ENCODE results near the gene SH2D1B. TPM values are rescaled to one million over a fixed set of nuclear protein-coding genes. Genes with fewer than 3 reads are reported as not detected.

Gene SH2D1B
- total and polyA plus RNA-seq, 4 donors: 0.17 to 0.84 (median 0.30) TPM

GRCh38 chr1:162366671-162367070 is 45.3 kb downstream of the SH2D1B start:
- TF ChIP-seq REST (IDR thresholded peaks at IDR 0.05): no peak
- no peak for TF ChIP-seq FOXA1 (IDR thresholded peaks at IDR 0.05)
- 93% methylated on average over 9 of the region's 9 CpGs for WGBS
- Histone ChIP-seq H3K27ac (ENCODE audit: low read depth in 1 of 2, low read length in 2 of 2) (no peak overlapping the region), H3K4me1 (ENCODE audit: control insufficient read depth in 4 of 4, insufficient read depth in 4 of 4, low read length in 3 of 4) (peaks cover 17 to 49% (median 28%) of the 10 kb centered on the region in 4 donors), H3K9ac (ENCODE audit: low read depth in 1 of 2, low read length in 2 of 2) (no peak overlapping the region), H3K36me3 (ENCODE audit: control insufficient read depth in 4 of 4, insufficient read depth in 3 of 4, low read depth in 1 of 4, low read length in 3 of 4) (no peaks in the 10 kb centered on the region), H3K9me3 (ENCODE audit: control insufficient read depth in 4 of 4, low read length in 3 of 4) (no peaks in the 10 kb centered on the region), H3K4me3 (ENCODE audit: low read depth in 1 of 3, low read length in 3 of 3) (no peak overlapping the region), H3K27me3 (ENCODE audit: control insufficient read depth in 4 of 4, insufficient read depth in 4 of 4, low read length in 3 of 4) (no peaks in the 10 kb centered on the region)
- DNase-seq (ENCODE audit: low spot score): no peak

- DNase-seq (ENCODE audit: low spot score): no peak
- Histone ChIP-seq H3K27me3 (ENCODE audit: control insufficient read depth in 4 of 4, insufficient read depth in 4 of 4, low read length in 3 of 4) (no peaks in the 10 kb centered on the region), H3K9ac (ENCODE audit: low read depth in 1 of 2, low read length in 2 of 2) (no peak overlapping the region), H3K9me3 (ENCODE audit: control insufficient read depth in 4 of 4, low read length in 3 of 4) (no peaks in the 10 kb centered on the region), H3K27ac (ENCODE audit: low read depth in 1 of 2, low read length in 2 of 2) (peak overlapping the region; percentile 32 to 73), H3K4me1 (ENCODE audit: control insufficient read depth in 4 of 4, insufficient read depth in 4 of 4, low read length in 3 of 4) (peaks cover 14 to 49% (median 26%) of the 10 kb centered on the region in 4 donors), H3K36me3 (ENCODE audit: control insufficient read depth in 4 of 4, insufficient read depth in 3 of 4, low read depth in 1 of 4, low read length in 3 of 4) (no peaks in the 10 kb centered on the region), H3K4me3 (ENCODE audit: low read depth in 1 of 3, low read length in 3 of 3) (no peak overlapping the region)
- TF ChIP-seq YY1 (IDR thresholded peaks at IDR 0.05): peak; percentile 80
- no peak for TF ChIP-seq REST (IDR thresholded peaks at IDR 0.05)
- TF ChIP-seq HNF4A (conservative IDR thresholded peaks at IDR 0.05): peak in 1 of 2 donors; percentile 46
- peak in 1 of 2 donors; percentile 8 for TF ChIP-seq RAD21 (IDR thresholded peaks at IDR 0.05)
- 42% methylated on average over 4 of the region's 4 CpGs for WGBS
Observed at GRCh38 chr1:162366149-162366548, 45.8 kb downstream of the SH2D1B start.

- H3K9ac ChIP-seq (ENCODE audit: low read depth in 1 of 2, low read length in 2 of 2): no peak overlapping the region
- no peaks in the 10 kb centered on the region for H3K36me3 ChIP-seq (ENCODE audit: control insufficient read depth in 4 of 4, insufficient read depth in 3 of 4, low read depth in 1 of 4, low read length in 3 of 4)
- no peaks in the 10 kb centered on the region for H3K9me3 ChIP-seq (ENCODE audit: control insufficient read depth in 4 of 4, low read length in 3 of 4)
- peaks cover 16 to 49% (median 28%) of the 10 kb centered on the region in 4 donors for H3K4me1 ChIP-seq (ENCODE audit: control insufficient read depth in 4 of 4, insufficient read depth in 4 of 4, low read length in 3 of 4)
- no peak overlapping the region for H3K4me3 ChIP-seq (ENCODE audit: low read depth in 1 of 3, low read length in 3 of 3)
- 84% methylated on average over 10 of the region's 10 CpGs for WGBS
- no peaks in the 10 kb centered on the region for H3K27me3 ChIP-seq (ENCODE audit: control insufficient read depth in 4 of 4, insufficient read depth in 4 of 4, low read length in 3 of 4)
- peak overlapping the region; percentile 32 to 73 for H3K27ac ChIP-seq (ENCODE audit: low read depth in 1 of 2, low read length in 2 of 2)
- DNase-seq (ENCODE audit: low spot score): no peak
- TF ChIP-seq REST (IDR thresholded peaks at IDR 0.05) (peak; percentile 82), FOXA1 (IDR thresholded peaks at IDR 0.05) (no peak), FOXA2 (IDR thresholded peaks at IDR 0.05) (peak; percentile 48), HNF4G (IDR thresholded peaks at IDR 0.05) (peak; percentile 91), JUND (IDR thresholded peaks at IDR 0.05) (peak; percentile 90 to 94), SP1 (IDR thresholded peaks at IDR 0.05) (peak; percentile 100), ATF3 (IDR thresholded peaks at IDR 0.05) (peak; percentile 85), TAF1 (conservative IDR thresholded peaks at IDR 0.05) (no peak), RAD21 (IDR thresholded peaks at IDR 0.05) (peak; percentile 21 to 49), ZBTB33 (IDR thresholded peaks at IDR 0.05) (peak; percentile 92), EGR1 (IDR thresholded peaks at IDR 0.05; ENCODE audit: low read depth in 2 of 2) (peak in 1 of 2 donors; percentile 62)
Observed at GRCh38 chr1:162365284-162366020, 46.5 kb downstream of the SH2D1B start.
